RWPE1 (cell line): ENCODE results near the gene XXYLT1.

Source experiments
- CTCF ChIA-PET: fragments of 350-600 bp; sonication (Branson Sonifier 250); formaldehyde crosslinking; extraction: SDS; loops from one replicate; lab custom pipeline; 2021; lab: Yijun Ruan, JAX
- POLR2A ChIA-PET: fragments of 400-600 bp; formaldehyde crosslinking; extraction: SDS; loops from one replicate; lab custom pipeline; 2020; ENCODE audit warnings: antibody characterized with exemption; ENCODE audit not compliant: low non-redundant PET; lab: Yijun Ruan, JAX
- DNase-seq: peaks from one replicate; pipeline ENCODE4 v3.0.0; 2012; ENCODE audit warnings: low spot score
- H3K27ac ChIP-seq: fragments of 450-650 bp; 2 replicates; pipeline ENCODE4 v1.5.1; 2017
- CTCF ChIP-seq: fragments of 450-650 bp; conservative IDR thresholded peaks from 2 replicates; pipeline ENCODE4 v1.5.1; 2017; ENCODE audit warnings: low read depth, mild to moderate bottlenecking

The XXYLT1 gene

GRCh38 chr3:195198426-195199346 is 72.3 kb downstream of the XXYLT1 start:
- peak overlapping the region; percentile 25; the same call in 1 of the 2 replicates for H3K27ac ChIP-seq
- no peak for TF ChIP-seq CTCF
- DNase-seq = no peak
- CTCF ChIA-PET = interaction anchor here (0.5 to 0.6 kb wide), 2 partner anchors 219 to 336 kb away, joined by 3 to 4 read pairs; no protein-coding TSS in a partner anchor
- POLR2A ChIA-PET = no interaction called here

DNA sequence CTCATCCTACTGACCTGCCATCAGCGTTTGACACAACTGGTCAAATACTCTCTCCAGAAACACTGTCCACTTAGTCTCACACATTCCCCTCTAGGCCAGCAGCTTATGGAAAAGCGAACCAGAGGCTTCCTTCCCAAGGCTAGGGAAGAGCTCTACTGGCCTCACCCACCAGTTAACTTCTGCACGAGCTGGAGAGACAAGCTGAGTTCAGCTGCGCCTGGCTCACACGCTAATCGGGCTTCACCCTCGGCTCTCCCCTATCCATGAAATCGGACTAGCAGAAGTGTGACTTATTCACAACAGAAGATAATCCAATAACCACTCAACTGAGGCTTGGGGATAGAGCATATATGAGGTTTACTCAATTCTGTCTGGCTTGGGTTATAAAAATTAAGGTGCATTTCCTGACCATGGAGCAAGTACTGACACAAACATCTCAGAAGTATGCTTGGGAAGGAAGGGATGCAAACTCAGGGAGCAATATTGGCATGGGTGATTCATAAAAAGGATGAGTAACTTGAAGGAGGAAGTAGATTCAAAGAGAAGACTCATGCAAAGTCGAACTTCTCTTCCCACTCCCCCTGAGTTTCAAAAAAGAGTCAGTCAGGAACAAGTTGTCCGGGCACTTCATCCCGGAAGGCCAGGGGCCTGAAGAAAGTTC is 73.1 kb downstream of the XXYLT1 start:
- TF ChIP-seq CTCF = no peak
- CTCF ChIA-PET = interaction anchor here (0.5 to 0.6 kb wide), 2 partner anchors 219 to 337 kb away, joined by 3 to 4 read pairs; no protein-coding TSS in a partner anchor
- POLR2A ChIA-PET = no interaction called here
- DNase-seq = peak; percentile 68
- peak overlapping the region; percentile 81 for H3K27ac ChIP-seq

GRCh38 chr3:195196266-195196665 is 74.7 kb downstream of the XXYLT1 start:
- peak overlapping the region; percentile 73 for H3K27ac ChIP-seq
- CTCF ChIA-PET = no interaction called here
- POLR2A ChIA-PET = no interaction called here
- no peak for TF ChIP-seq CTCF
- peak; percentile 34 for DNase-seq

DNA sequence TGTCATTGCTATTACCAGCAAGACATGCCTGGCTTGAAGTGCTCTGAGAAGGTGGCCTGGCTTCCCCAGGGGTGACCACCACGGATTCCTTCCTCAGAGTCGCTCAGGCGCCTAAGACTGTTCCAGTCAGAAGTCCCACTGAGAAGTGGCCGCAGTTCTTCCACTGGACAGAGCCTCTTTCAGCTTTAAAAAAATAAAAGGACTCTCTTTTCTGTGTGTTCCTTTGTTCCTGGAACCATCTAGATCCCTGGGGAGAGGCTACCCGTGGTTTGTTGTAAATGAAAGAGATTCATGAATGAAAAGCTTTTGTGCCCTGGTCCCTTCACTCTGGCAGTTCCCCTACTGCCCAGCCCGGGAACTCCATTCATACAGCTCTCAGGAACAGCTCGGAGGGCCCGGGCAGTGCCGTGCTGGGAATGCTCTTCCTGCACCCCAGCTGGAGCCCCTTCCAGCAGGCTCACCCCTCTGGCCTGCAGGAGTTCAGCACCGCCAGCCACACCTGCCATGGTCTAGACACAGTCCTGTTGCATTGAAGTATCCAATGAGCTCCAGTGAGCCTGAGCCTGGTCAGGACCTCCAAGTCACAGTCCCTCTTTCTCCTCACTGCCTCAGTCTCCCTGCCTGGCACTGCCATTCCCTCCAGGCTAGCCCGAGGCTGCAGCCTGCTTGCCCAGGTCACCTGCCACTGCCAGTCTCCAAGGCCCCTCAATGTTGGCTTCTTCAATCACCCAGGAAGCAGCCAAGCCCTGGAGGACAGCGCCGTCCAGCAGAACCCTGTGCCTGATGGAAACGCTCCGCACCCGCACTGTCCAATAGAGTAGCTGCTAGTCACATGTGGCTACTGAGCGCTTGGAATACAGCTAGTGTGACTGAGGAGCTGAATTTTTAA is 75.4 kb downstream of the XXYLT1 start:
- no peak for TF ChIP-seq CTCF
- ChIA-PET POLR2A (no interaction called here), CTCF (interaction anchor here (0.6 kb wide), 2 partner anchors 42 to 209 kb away, joined by 3 read pairs; no protein-coding TSS in a partner anchor)
- peak overlapping the region; percentile 73 for H3K27ac ChIP-seq
- DNase-seq = no peak

DNA sequence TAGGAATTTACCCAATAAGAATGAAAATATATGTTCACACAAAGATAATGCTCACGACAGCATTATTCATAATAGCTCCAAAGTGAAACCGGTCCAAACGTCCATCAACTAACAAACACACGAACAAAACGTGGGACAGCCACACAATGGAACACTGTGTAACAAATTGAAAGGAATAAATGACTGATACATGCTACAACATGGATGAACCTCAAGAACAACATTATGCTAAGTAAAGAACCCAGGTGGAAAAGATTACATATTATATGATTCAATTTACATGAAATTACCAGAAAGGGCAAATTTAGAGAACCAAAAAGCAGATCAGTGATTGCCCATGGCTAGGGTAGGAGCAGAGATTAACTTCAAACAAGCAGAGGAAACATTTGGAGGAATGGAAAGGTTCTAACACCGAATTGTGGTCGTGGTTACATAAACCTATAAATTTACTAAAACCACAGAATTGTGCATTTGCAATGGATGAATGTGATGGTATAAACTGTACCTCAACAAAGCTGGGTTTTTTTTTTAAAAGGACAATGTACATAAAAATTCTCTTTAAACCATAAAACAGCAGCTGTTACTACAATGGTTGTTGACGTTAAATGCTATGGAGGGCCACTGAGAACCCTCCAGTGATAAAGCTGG is 76.3 kb downstream of the XXYLT1 start:
- CTCF ChIA-PET = interaction anchor here (0.6 kb wide), 2 partner anchors 41 to 210 kb away, joined by 3 read pairs; no protein-coding TSS in a partner anchor
- POLR2A ChIA-PET = no interaction called here
- no peak for TF ChIP-seq CTCF
- no peak overlapping the region for H3K27ac ChIP-seq
- DNase-seq = no peak
